NT2/D1 (cell line): Measurements from ENCODE around the gene DOCK9.

ENCODE experiments used
- SUZ12 ChIP-seq: IDR thresholded peaks from 2 replicates; pipeline ENCODE4 v1.6.1; 2011; ENCODE audit not compliant: insufficient read length, insufficient read depth; ENCODE audit errors: extremely low read depth
- YY1 ChIP-seq: IDR thresholded peaks from 2 replicates; pipeline ENCODE4 v1.6.1; 2011; ENCODE audit not compliant: insufficient read length, insufficient read depth
- ZNF274 ChIP-seq: IDR thresholded peaks from 2 replicates; pipeline ENCODE4 v1.6.1; 2011; ENCODE audit warnings: mild to moderate bottlenecking, low read depth, low read length

- TF ChIP-seq ZNF274 (no peak), YY1 (no peak), SUZ12 (no peak)
These were observed 201.2 kb downstream of the DOCK9 start for GRCh38 chr13:98776644-98777043.
